Measurements from ENCODE around the gene DSTN.

The DSTN gene

GRCh38 chr20:17569616-17570346 lies at the start of gene DSTN:
Gene DSTN (plus strand): TSS chr20:17570075. CDS start chr20:17570209, 134 bp downstream.
- Mint-ChIP-seq H3K36me3 (ENCODE audit: low read depth) (peaks cover 10% of the 10 kb centered on the region), H3K9me3 (no peaks in the 10 kb centered on the region), H3K27ac (peak within 1 kb of the TSS; percentile 92)

GRCh38 chr20:17520583-17520982 lies 49.3 kb upstream of the DSTN start:
- H3K4me1 Mint-ChIP-seq (ENCODE audit: low read depth): no peaks in the 10 kb centered on the region

More at GRCh38 chr20:17569616-17570346, at the start of gene DSTN:
- DNase-seq: peak; percentile 93
- peaks cover 28% of the 10 kb centered on the region for H3K4me1 Mint-ChIP-seq (ENCODE audit: low read depth)
- H3K4me3 Mint-ChIP-seq: peak within 1 kb of the TSS; percentile 89
- H3K27me3 Mint-ChIP-seq: peaks cover 17% of the 10 kb centered on the region

GRCh38 chr20:17522528-17522927 lies 47.3 kb upstream of the DSTN start:
- no peak overlapping the region for H3K4me3 Mint-ChIP-seq
- no peaks in the 10 kb centered on the region for H3K36me3 Mint-ChIP-seq (ENCODE audit: low read depth)
- H3K27ac Mint-ChIP-seq: no peak overlapping the region
- no peaks in the 10 kb centered on the region for H3K27me3 Mint-ChIP-seq
- no peaks in the 10 kb centered on the region for H3K4me1 Mint-ChIP-seq (ENCODE audit: low read depth)
- DNase-seq: no peak
- H3K9me3 Mint-ChIP-seq: no peaks in the 10 kb centered on the region

More at GRCh38 chr20:17520583-17520982, 49.3 kb upstream of the DSTN start:
- DNase-seq: no peak
- no peaks in the 10 kb centered on the region for H3K36me3 Mint-ChIP-seq (ENCODE audit: low read depth)
- no peak overlapping the region for H3K27ac Mint-ChIP-seq
- H3K9me3 Mint-ChIP-seq: no peaks in the 10 kb centered on the region
- no peaks in the 10 kb centered on the region for H3K27me3 Mint-ChIP-seq
- no peak overlapping the region for H3K4me3 Mint-ChIP-seq

GRCh38 chr20:17523326-17523725 lies 46.5 kb upstream of the DSTN start:
- H3K27ac Mint-ChIP-seq: no peak overlapping the region
- no peaks in the 10 kb centered on the region for H3K27me3 Mint-ChIP-seq
- no peak overlapping the region for H3K4me3 Mint-ChIP-seq
- no peaks in the 10 kb centered on the region for H3K4me1 Mint-ChIP-seq (ENCODE audit: low read depth)
- DNase-seq: no peak
- no peaks in the 10 kb centered on the region for H3K9me3 Mint-ChIP-seq
- H3K36me3 Mint-ChIP-seq (ENCODE audit: low read depth): no peaks in the 10 kb centered on the region

- no peak overlapping the region for H3K4me3 Mint-ChIP-seq
- no peak overlapping the region for H3K27ac Mint-ChIP-seq
- DNase-seq: no peak
- peaks cover 3% of the 10 kb centered on the region for H3K27me3 Mint-ChIP-seq
- no peaks in the 10 kb centered on the region for H3K4me1 Mint-ChIP-seq (ENCODE audit: low read depth)
- no peaks in the 10 kb centered on the region for H3K36me3 Mint-ChIP-seq (ENCODE audit: low read depth)
- no peaks in the 10 kb centered on the region for H3K9me3 Mint-ChIP-seq
Measured at GRCh38 chr20:17524560-17524959, 45.3 kb upstream of the DSTN start.

- Mint-ChIP-seq H3K36me3 (ENCODE audit: low read depth) (no peaks in the 10 kb centered on the region), H3K27me3 (peaks cover 9% of the 10 kb centered on the region), H3K4me1 (ENCODE audit: low read depth) (no peaks in the 10 kb centered on the region), H3K27ac (no peak overlapping the region), H3K4me3 (no peak overlapping the region), H3K9me3 (no peaks in the 10 kb centered on the region)
- DNase-seq: no peak
Measured at GRCh38 chr20:17525132-17525531, 44.7 kb upstream of the DSTN start.

- peaks cover 5% of the 10 kb centered on the region for H3K4me1 Mint-ChIP-seq (ENCODE audit: low read depth)
- H3K27ac Mint-ChIP-seq: no peak overlapping the region
- no peaks in the 10 kb centered on the region for H3K9me3 Mint-ChIP-seq
- no peaks in the 10 kb centered on the region for H3K36me3 Mint-ChIP-seq (ENCODE audit: low read depth)
- H3K4me3 Mint-ChIP-seq: no peak overlapping the region
- no peak for DNase-seq
- peaks cover 14% of the 10 kb centered on the region for H3K27me3 Mint-ChIP-seq
Measured at GRCh38 chr20:17525650-17526049, 44.2 kb upstream of the DSTN start.

GRCh38 chr20:17529586-17529985 lies 40.3 kb upstream of the DSTN start:
- Mint-ChIP-seq H3K27ac (no peak overlapping the region), H3K36me3 (ENCODE audit: low read depth) (no peaks in the 10 kb centered on the region), H3K9me3 (no peaks in the 10 kb centered on the region), H3K4me1 (ENCODE audit: low read depth) (peaks cover 15% of the 10 kb centered on the region), H3K27me3 (peaks cover 20% of the 10 kb centered on the region), H3K4me3 (no peak overlapping the region)
- DNase-seq: no peak

GRCh38 chr20:17530153-17530552 lies 39.7 kb upstream of the DSTN start:
- no peak for DNase-seq
- Mint-ChIP-seq H3K27me3 (peaks cover 20% of the 10 kb centered on the region), H3K36me3 (ENCODE audit: low read depth) (no peaks in the 10 kb centered on the region), H3K4me3 (peak overlapping the region; percentile 52), H3K27ac (no peak overlapping the region), H3K4me1 (ENCODE audit: low read depth) (peaks cover 15% of the 10 kb centered on the region), H3K9me3 (no peaks in the 10 kb centered on the region)

GRCh38 chr20:17530716-17531664 lies 38.9 kb upstream of the DSTN start, which contains the start of gene BFSP1:
Gene BFSP1 (minus strand): TSS chr20:17531379. CDS start chr20:17531329, 50 bp downstream.
- Mint-ChIP-seq H3K36me3 (ENCODE audit: low read depth) (no peaks in the 10 kb centered on the region), H3K9me3 (no peaks in the 10 kb centered on the region), H3K27ac (peak within 1 kb of the TSS; percentile 80), H3K27me3 (peaks cover 20% of the 10 kb centered on the region), H3K4me1 (ENCODE audit: low read depth) (peaks cover 15% of the 10 kb centered on the region), H3K4me3 (peak within 1 kb of the TSS; percentile 78)
- DNase-seq: peak; percentile 72

GRCh38 chr20:17531665-17532025 lies 38.2 kb upstream of the DSTN start:
- no peak for DNase-seq
- Mint-ChIP-seq H3K36me3 (ENCODE audit: low read depth) (no peaks in the 10 kb centered on the region), H3K9me3 (no peaks in the 10 kb centered on the region), H3K4me1 (ENCODE audit: low read depth) (peaks cover 15% of the 10 kb centered on the region), H3K27ac (peak overlapping the region; percentile 80), H3K4me3 (peak overlapping the region; percentile 78), H3K27me3 (peaks cover 20% of the 10 kb centered on the region)

- Mint-ChIP-seq H3K27ac (no peak overlapping the region), H3K9me3 (no peaks in the 10 kb centered on the region), H3K4me1 (ENCODE audit: low read depth) (peaks cover 20% of the 10 kb centered on the region), H3K27me3 (peaks cover 28% of the 10 kb centered on the region), H3K4me3 (no peak overlapping the region), H3K36me3 (ENCODE audit: low read depth) (no peaks in the 10 kb centered on the region)
- DNase-seq: no peak
Measured at GRCh38 chr20:17533396-17533795, 36.5 kb upstream of the DSTN start.

GRCh38 chr20:17534077-17534476 lies 35.8 kb upstream of the DSTN start:
- H3K27me3 Mint-ChIP-seq: peaks cover 30% of the 10 kb centered on the region
- H3K36me3 Mint-ChIP-seq (ENCODE audit: low read depth): no peaks in the 10 kb centered on the region
- no peak overlapping the region for H3K4me3 Mint-ChIP-seq
- peaks cover 24% of the 10 kb centered on the region for H3K4me1 Mint-ChIP-seq (ENCODE audit: low read depth)
- H3K27ac Mint-ChIP-seq: no peak overlapping the region
- no peaks in the 10 kb centered on the region for H3K9me3 Mint-ChIP-seq
- DNase-seq: no peak

GRCh38 chr20:17536944-17537444 lies 32.9 kb upstream of the DSTN start:
- H3K9me3 Mint-ChIP-seq: no peaks in the 10 kb centered on the region
- peaks cover 14% of the 10 kb centered on the region for H3K4me1 Mint-ChIP-seq (ENCODE audit: low read depth)
- peaks cover 21% of the 10 kb centered on the region for H3K27me3 Mint-ChIP-seq
- DNase-seq: peak; percentile 69
- no peak overlapping the region for H3K27ac Mint-ChIP-seq
- H3K4me3 Mint-ChIP-seq: no peak overlapping the region
- H3K36me3 Mint-ChIP-seq (ENCODE audit: low read depth): no peaks in the 10 kb centered on the region
